Measurements from ENCODE around the gene RGL1. TPM values are rescaled to one million over a fixed set of nuclear protein-coding genes. Genes with fewer than 3 reads are reported as not detected.

The RGL1 gene
- total and polyA plus RNA-seq, 3 experiments from 2014 or later, result 0.97 to 3.3 (median 3.3) TPM

- POLR2A ChIA-PET, result no interaction called here
- Histone ChIP-seq H3K9me3 (ENCODE audit: low read length) (no peaks in the 10 kb centered on the region), H3K36me3 (ENCODE audit: insufficient read depth, low read length) (no peaks in the 10 kb centered on the region), H3K4me1 (ENCODE audit: insufficient read depth, low read length) (no peaks in the 10 kb centered on the region), H3K4me3 (ENCODE audit: low read length) (no peak overlapping the region), H3K27ac (ENCODE audit: low read depth, low read length) (no peak overlapping the region), H3K27me3 (ENCODE audit: insufficient read depth, low read length, poor library complexity, severe bottlenecking) (no peaks in the 10 kb centered on the region)
- Mint-ChIP-seq H3K36me3 (peaks cover 0 to 8% (median 2%) of the 10 kb centered on the region in 3 donors), H3K9me3 (peaks cover 9 to 23% (median 16%) of the 10 kb centered on the region in 5 donors), H3K4me3 (no peak overlapping the region), H3K27ac (no peak overlapping the region), H3K27me3 (peaks cover 3 to 6% of the 10 kb centered on the region in 2 donors), H3K4me1 (no peaks in the 10 kb centered on the region)
- DNase-seq, result no peak
- CTCF ChIA-PET, result no interaction called here
These were observed 34.7 kb upstream of the RGL1 start for GRCh38 chr1:183769956-183770815.

GRCh38 chr1:183770816-183771128, 34.1 kb upstream of the RGL1 start:
- no peak overlapping the region for H3K4me3 Mint-ChIP-seq
- peaks cover 6 to 24% (median 16%) of the 10 kb centered on the region in 5 donors for H3K9me3 Mint-ChIP-seq
- peaks cover 4 to 6% of the 10 kb centered on the region in 2 donors for H3K27me3 Mint-ChIP-seq

DNA sequence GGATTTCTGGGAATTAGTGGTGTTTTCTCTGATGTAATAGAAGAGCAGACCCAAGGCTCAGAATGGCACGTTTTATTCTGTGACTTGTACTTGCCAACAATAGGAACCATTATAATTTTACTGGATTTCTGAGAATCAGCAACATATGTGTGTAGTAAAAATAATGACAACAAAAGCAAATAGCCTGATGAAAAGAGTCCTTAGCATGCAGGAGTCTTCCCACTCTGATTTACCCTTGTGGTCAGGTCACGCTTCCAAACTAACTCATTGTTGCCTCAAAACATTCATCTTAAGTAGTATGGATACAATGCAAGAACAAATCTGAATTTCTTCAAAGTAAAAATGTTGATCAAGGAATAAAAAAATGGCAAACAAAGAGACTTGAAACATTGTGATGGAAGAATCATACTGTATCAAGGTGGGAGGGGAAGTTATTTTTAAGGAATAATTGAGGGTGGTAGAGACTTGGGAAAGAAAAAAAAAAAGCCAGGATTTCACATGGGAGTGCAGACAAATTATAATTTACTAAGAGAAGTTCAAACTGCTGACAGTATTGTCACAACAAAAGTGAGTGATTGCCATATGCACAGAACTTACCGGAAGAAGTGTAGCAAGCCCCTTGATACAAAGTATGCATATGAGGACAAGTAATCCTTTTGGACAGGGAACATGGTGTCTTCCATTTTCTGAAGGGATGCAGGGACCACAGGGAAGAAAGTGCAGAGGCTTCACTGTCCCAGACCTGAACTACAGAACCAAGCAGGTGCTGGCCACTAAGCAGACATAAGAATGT, 31.2 kb upstream of the RGL1 start:
- H3K27ac ChIP-seq (ENCODE audit: low read depth, low read length), result no peak overlapping the region
- CTCF ChIA-PET, result no interaction called here
- H3K4me3 ChIP-seq (ENCODE audit: low read length), result no peak overlapping the region
- peaks cover 6 to 24% (median 16%) of the 10 kb centered on the region in 5 donors for H3K9me3 Mint-ChIP-seq
- H3K27me3 ChIP-seq (ENCODE audit: insufficient read depth, low read length, poor library complexity, severe bottlenecking), result no peaks in the 10 kb centered on the region
- no peak overlapping the region for H3K4me3 Mint-ChIP-seq
- DNase-seq, result no peak
- no peaks in the 10 kb centered on the region for H3K36me3 ChIP-seq (ENCODE audit: insufficient read depth, low read length)
- no peak overlapping the region for H3K27ac Mint-ChIP-seq
- no peaks in the 10 kb centered on the region for H3K4me1 ChIP-seq (ENCODE audit: insufficient read depth, low read length)
- peaks cover 0 to 8% (median 2%) of the 10 kb centered on the region in 3 donors for H3K36me3 Mint-ChIP-seq
- no peaks in the 10 kb centered on the region for H3K9me3 ChIP-seq (ENCODE audit: low read length)
- POLR2A ChIA-PET, result no interaction called here
- H3K4me1 Mint-ChIP-seq, result no peaks in the 10 kb centered on the region
- peaks cover 4 to 6% of the 10 kb centered on the region in 2 donors for H3K27me3 Mint-ChIP-seq

More at GRCh38 chr1:183770816-183771128, 34.1 kb upstream of the RGL1 start:
- H3K27ac ChIP-seq (ENCODE audit: low read depth, low read length), result no peak overlapping the region
- DNase-seq, result no peak
- H3K27me3 ChIP-seq (ENCODE audit: insufficient read depth, low read length, poor library complexity, severe bottlenecking), result no peaks in the 10 kb centered on the region
- H3K4me3 ChIP-seq (ENCODE audit: low read length), result no peak overlapping the region
- Mint-ChIP-seq H3K27ac (no peak overlapping the region), H3K36me3 (peaks cover 0 to 8% (median 2%) of the 10 kb centered on the region in 3 donors), H3K4me1 (no peaks in the 10 kb centered on the region)
- H3K4me1 ChIP-seq (ENCODE audit: insufficient read depth, low read length), result no peaks in the 10 kb centered on the region
- H3K36me3 ChIP-seq (ENCODE audit: insufficient read depth, low read length), result no peaks in the 10 kb centered on the region
- no peaks in the 10 kb centered on the region for H3K9me3 ChIP-seq (ENCODE audit: low read length)
- ChIA-PET CTCF (no interaction called here), POLR2A (no interaction called here)

DNA sequence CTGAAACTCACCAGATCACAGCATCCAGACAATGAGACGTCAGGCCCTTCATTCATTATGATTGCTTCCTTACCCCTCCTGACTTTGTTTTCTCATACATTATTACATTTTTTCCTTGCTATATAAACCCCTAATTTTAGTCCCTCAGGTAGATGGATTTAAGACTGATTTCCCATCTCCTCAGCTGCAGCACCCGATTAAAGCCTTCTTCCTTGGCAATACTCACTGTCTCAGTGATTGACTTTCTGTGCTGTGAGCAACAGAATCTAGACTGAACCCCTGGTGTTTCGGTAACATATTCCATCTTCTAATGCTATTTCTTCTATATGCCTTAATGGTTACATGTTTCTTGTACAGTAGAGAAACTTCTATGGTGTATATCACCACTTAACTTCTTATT, 30.0 kb upstream of the RGL1 start:
- H3K9me3 Mint-ChIP-seq, result peaks cover 6 to 23% (median 16%) of the 10 kb centered on the region in 5 donors
- Histone ChIP-seq H3K4me3 (ENCODE audit: low read length) (no peak overlapping the region), H3K4me1 (ENCODE audit: insufficient read depth, low read length) (no peaks in the 10 kb centered on the region), H3K27me3 (ENCODE audit: insufficient read depth, low read length, poor library complexity, severe bottlenecking) (no peaks in the 10 kb centered on the region), H3K9me3 (ENCODE audit: low read length) (no peaks in the 10 kb centered on the region), H3K27ac (ENCODE audit: low read depth, low read length) (no peak overlapping the region), H3K36me3 (ENCODE audit: insufficient read depth, low read length) (no peaks in the 10 kb centered on the region)
- DNase-seq, result no peak
- no peak overlapping the region for H3K4me3 Mint-ChIP-seq
- no peaks in the 10 kb centered on the region for H3K4me1 Mint-ChIP-seq
- ChIA-PET CTCF (no interaction called here), POLR2A (no interaction called here)
- peaks cover 4 to 6% of the 10 kb centered on the region in 2 donors for H3K27me3 Mint-ChIP-seq
- H3K27ac Mint-ChIP-seq, result no peak overlapping the region
- H3K36me3 Mint-ChIP-seq, result peaks cover 0 to 8% (median 2%) of the 10 kb centered on the region in 3 donors

DNA sequence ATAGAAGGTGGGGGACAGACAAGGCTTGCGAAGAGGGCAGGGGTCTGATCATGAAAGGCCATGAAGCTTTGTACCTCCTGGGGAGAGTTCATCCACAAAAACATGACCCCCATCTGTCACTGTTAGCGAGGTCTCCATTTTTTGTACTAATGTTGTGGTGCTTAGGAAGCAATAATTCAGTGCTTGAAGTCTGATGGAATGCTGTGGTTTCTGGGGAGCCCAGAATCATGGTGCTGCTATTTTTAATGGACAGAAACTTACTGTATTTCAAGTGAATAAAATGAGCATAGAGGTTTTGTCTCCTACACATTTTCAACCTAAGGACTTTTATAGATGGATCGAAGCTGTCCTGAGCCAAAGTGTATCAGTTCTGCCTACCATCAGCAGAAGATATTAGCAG, 28.2 kb upstream of the RGL1 start:
- no peaks in the 10 kb centered on the region for H3K36me3 ChIP-seq (ENCODE audit: insufficient read depth, low read length)
- H3K36me3 Mint-ChIP-seq, result peaks cover 0 to 5% (median 2%) of the 10 kb centered on the region in 3 donors
- H3K27ac ChIP-seq (ENCODE audit: low read depth, low read length), result no peak overlapping the region
- H3K27me3 ChIP-seq (ENCODE audit: insufficient read depth, low read length, poor library complexity, severe bottlenecking), result no peaks in the 10 kb centered on the region
- no peak overlapping the region for H3K27ac Mint-ChIP-seq
- H3K4me3 Mint-ChIP-seq, result no peak overlapping the region
- ChIA-PET POLR2A (no interaction called here), CTCF (no interaction called here)
- H3K4me3 ChIP-seq (ENCODE audit: low read length), result no peak overlapping the region
- H3K4me1 ChIP-seq (ENCODE audit: insufficient read depth, low read length), result no peaks in the 10 kb centered on the region
- peaks cover under 1 to 4% of the 10 kb centered on the region in 2 donors for H3K27me3 Mint-ChIP-seq
- H3K9me3 Mint-ChIP-seq, result peaks cover 5 to 11% (median 8%) of the 10 kb centered on the region in 5 donors
- DNase-seq, result no peak
- no peaks in the 10 kb centered on the region for H3K9me3 ChIP-seq (ENCODE audit: low read length)
- no peaks in the 10 kb centered on the region for H3K4me1 Mint-ChIP-seq

DNA sequence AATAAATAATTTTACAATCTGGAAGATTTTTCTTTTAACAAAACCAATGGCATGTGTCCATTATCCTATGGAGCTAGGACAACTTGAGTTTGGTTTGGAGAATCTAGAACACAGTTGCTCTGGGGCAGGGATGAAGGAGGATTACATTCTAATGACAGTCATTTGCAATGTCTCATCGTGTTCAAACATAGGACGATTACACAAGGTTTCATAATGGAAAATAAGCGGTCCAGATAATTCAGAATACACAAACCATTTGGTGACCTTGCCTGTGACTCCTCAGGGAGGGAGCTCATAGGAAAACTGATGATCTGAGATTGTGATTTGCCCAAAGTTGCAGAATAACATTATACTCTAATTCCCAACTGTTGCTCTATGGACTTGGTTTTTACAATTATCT, 27.6 kb upstream of the RGL1 start:
- Mint-ChIP-seq H3K9me3 (peaks cover 5 to 11% (median 8%) of the 10 kb centered on the region in 5 donors), H3K27ac (no peak overlapping the region), H3K4me3 (no peak overlapping the region), H3K4me1 (no peaks in the 10 kb centered on the region), H3K36me3 (peaks cover 0 to 5% (median 2%) of the 10 kb centered on the region in 3 donors), H3K27me3 (peaks cover 0 to 4% of the 10 kb centered on the region in 2 donors)
- Histone ChIP-seq H3K27ac (ENCODE audit: low read depth, low read length) (no peak overlapping the region), H3K27me3 (ENCODE audit: insufficient read depth, low read length, poor library complexity, severe bottlenecking) (no peaks in the 10 kb centered on the region), H3K9me3 (ENCODE audit: low read length) (no peaks in the 10 kb centered on the region), H3K4me3 (ENCODE audit: low read length) (no peak overlapping the region), H3K36me3 (ENCODE audit: insufficient read depth, low read length) (no peaks in the 10 kb centered on the region), H3K4me1 (ENCODE audit: insufficient read depth, low read length) (no peaks in the 10 kb centered on the region)
- no peak for DNase-seq
- ChIA-PET CTCF (no interaction called here), POLR2A (no interaction called here)

DNA sequence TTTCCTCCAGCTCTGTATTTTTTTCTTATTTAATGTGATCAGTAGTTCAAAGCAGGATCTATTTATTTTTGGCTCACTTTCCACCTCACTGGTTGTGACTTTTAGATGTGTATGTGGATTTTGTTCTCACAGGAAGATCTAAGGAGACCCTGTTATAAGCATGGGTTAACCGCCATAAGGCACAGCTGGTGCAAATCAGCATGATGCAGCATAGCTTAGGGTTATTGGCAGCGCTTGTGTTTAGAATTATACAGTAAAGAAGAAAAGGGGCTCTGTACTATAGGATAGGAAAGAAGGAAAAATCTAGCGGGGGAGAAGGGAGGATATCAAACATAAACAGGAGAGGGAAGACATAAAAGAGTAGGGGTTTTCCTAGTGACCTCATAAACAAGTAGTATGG, 26.9 kb upstream of the RGL1 start:
- CTCF ChIA-PET, result no interaction called here
- POLR2A ChIA-PET, result no interaction called here
- H3K27ac Mint-ChIP-seq, result no peak overlapping the region

More for the DNA sequence above, 26.9 kb upstream of the RGL1 start:
- Histone ChIP-seq H3K9me3 (ENCODE audit: low read length) (no peaks in the 10 kb centered on the region), H3K27ac (ENCODE audit: low read depth, low read length) (no peak overlapping the region), H3K4me3 (ENCODE audit: low read length) (no peak overlapping the region), H3K27me3 (ENCODE audit: insufficient read depth, low read length, poor library complexity, severe bottlenecking) (no peaks in the 10 kb centered on the region), H3K36me3 (ENCODE audit: insufficient read depth, low read length) (no peaks in the 10 kb centered on the region), H3K4me1 (ENCODE audit: insufficient read depth, low read length) (no peaks in the 10 kb centered on the region)
- Mint-ChIP-seq H3K9me3 (peaks cover 3 to 11% (median 8%) of the 10 kb centered on the region in 5 donors), H3K27me3 (peaks cover 0 to 4% of the 10 kb centered on the region in 2 donors), H3K4me3 (no peak overlapping the region), H3K4me1 (no peaks in the 10 kb centered on the region), H3K36me3 (peaks cover 0 to 5% (median 2%) of the 10 kb centered on the region in 3 donors)
- no peak for DNase-seq
